Liver (tissue), 3 donors: Measurements from ENCODE around the gene RASGRP4.

ENCODE experiments used
- CTCF ChIP-seq: fragments of 150-350 bp; IDR thresholded peaks from 2 replicates; pipeline ENCODE4 v1.5.1; 2017; ENCODE audit warnings: improper control_type of control experiment, low read depth, low read length; ENCODE audit not compliant: missing input control
- GABPA ChIP-seq, 2 donors: IDR thresholded peaks in 1 of 2; conservative IDR thresholded peaks in 1 of 2; 2 replicates each; pipeline ENCODE4 v1.6.1; 2016; ENCODE audit warnings: antibody characterized with exemption in 2 of 2, mild to moderate bottlenecking in 1 of 2, moderate library complexity in 1 of 2
- HNF4A ChIP-seq, 2 donors: conservative IDR thresholded peaks; 2 replicates each; pipeline ENCODE4 v1.6.1; 2016; ENCODE audit warnings: antibody characterized with exemption in 2 of 2, mild to moderate bottlenecking in 2 of 2
- JUND ChIP-seq, 2 donors: IDR thresholded peaks; 2 replicates each; pipeline ENCODE4 v1.6.1; 2016; ENCODE audit warnings: antibody characterized with exemption in 2 of 2
- MAX ChIP-seq: IDR thresholded peaks from 2 replicates; pipeline ENCODE4 v1.6.1; 2016; ENCODE audit warnings: antibody characterized with exemption
- RAD21 ChIP-seq, 2 donors: IDR thresholded peaks; 2 replicates each; pipeline ENCODE4 v1.6.1; 2016; ENCODE audit warnings: antibody characterized with exemption in 2 of 2, mild to moderate bottlenecking in 2 of 2
- REST ChIP-seq: IDR thresholded peaks from 2 replicates; pipeline ENCODE4 v1.6.1; 2016; ENCODE audit warnings: antibody characterized with exemption, mild to moderate bottlenecking
- SP1 ChIP-seq: IDR thresholded peaks from 2 replicates; pipeline ENCODE4 v1.6.1; 2018; ENCODE audit warnings: antibody characterized with exemption, mild to moderate bottlenecking
- TAF1 ChIP-seq: conservative IDR thresholded peaks from 2 replicates; pipeline ENCODE4 v1.6.1; 2016; ENCODE audit warnings: antibody characterized with exemption, mild to moderate bottlenecking
- YY1 ChIP-seq: IDR thresholded peaks from 2 replicates; pipeline ENCODE4 v1.6.1; 2016; ENCODE audit warnings: antibody characterized with exemption, mild to moderate bottlenecking
- donor health status: healthy.
- donor health status: healthy.

GRCh38 chr19:38375748-38376147 lies 50.3 kb downstream of the RASGRP4 start:
- TF ChIP-seq CTCF: no peak
- TF ChIP-seq REST: no peak
- no peak for TF ChIP-seq GABPA (IDR thresholded peaks at IDR 0.05 in 1 of 2, conservative IDR thresholded peaks at IDR 0.05 in 1 of 2)
- TF ChIP-seq RAD21 (IDR thresholded peaks at IDR 0.05): no peak
- no peak for TF ChIP-seq TAF1
- no peak for TF ChIP-seq JUND (IDR thresholded peaks at IDR 0.05)
- no peak for TF ChIP-seq MAX
- no peak for TF ChIP-seq YY1
- no peak for TF ChIP-seq SP1
- no peak for TF ChIP-seq HNF4A (conservative IDR thresholded peaks at IDR 0.05)
